Measurements from ENCODE around the gene MMP23B.

- TF ChIP-seq CTCF (conservative IDR thresholded peaks at IDR 0.05) = no peak
- TF ChIP-seq ZFX (IDR thresholded peaks at IDR 0.05) = no peak
Measured at GRCh38 chr1:1593834-1594601, 38.0 kb upstream of the MMP23B start.

Measured in C4-2B (cell line).